Spinal cord (tissue), 10 donors: ENCODE measurements around the gene DNAJC4. TPM values are rescaled to one million over a fixed set of nuclear protein-coding genes. Genes with fewer than 3 reads are reported as not detected.

Experiments used
- DNase-seq, 6 donors: peaks; one replicate each; pipeline versions ENCODE4 v3.0.0 to v3.0.0-alpha.2; 2013 to 2015; ENCODE audit warnings: low spot score in 6 of 6, low read depth in 4 of 6
- H3K27ac ChIP-seq: one replicate; pipeline ENCODE4 v1.5.1; 2013; ENCODE audit warnings: low read depth, low read length, control low read depth
- H3K27me3 ChIP-seq: one replicate; pipeline ENCODE4 v1.6.1; 2013; ENCODE audit warnings: low read length; ENCODE audit not compliant: control insufficient read depth, insufficient read depth
- H3K36me3 ChIP-seq: one replicate; pipeline ENCODE4 v1.6.1; 2013; ENCODE audit warnings: low read length; ENCODE audit not compliant: control insufficient read depth, insufficient read depth
- H3K4me1 ChIP-seq: one replicate; pipeline ENCODE4 v1.6.1; 2013; ENCODE audit warnings: low read length; ENCODE audit not compliant: control insufficient read depth, insufficient read depth
- H3K4me3 ChIP-seq: one replicate; pipeline ENCODE4 v1.5.1; 2013; ENCODE audit warnings: low read depth, low read length, control low read depth
- H3K9me3 ChIP-seq: one replicate; pipeline ENCODE4 v1.6.1; 2013; ENCODE audit warnings: low read length; ENCODE audit not compliant: control insufficient read depth, insufficient read depth
- WGBS: methylation state at CpG from one replicate; pipeline ENCODE4 v1.1.5; 2013; ENCODE audit warnings: missing lambda C conversion rate; ENCODE audit not compliant: insufficient coverage; 5-methylcytosine and 5-hydroxymethylcytosine counted together
- polyA plus RNA-seq, 2 donors: library from polyadenylated mRNA; unstranded; fragments of 120-200 nt; gene quantifications; one replicate each; pipeline ENCODE4 v1.2.1, GENCODE V29; 2013; ENCODE audit not compliant: insufficient read length in 2 of 2
- total RNA-seq, 2 donors: library from RNA; depleted of rRNA in 1 of 2; stranded (reverse); fragments of 120-200 nt in 1 of 2; fragments of >200 nt in 1 of 2; gene quantifications; one replicate each; pipeline versions ENCODE4 v1.2.3 to v1.2.4, GENCODE V29; 2013 to 2014
- donor health status: healthy.

DNAJC4 gene
- total and polyA plus RNA-seq, 4 donors = 14.7 to 77.4 (median 44.9) TPM

DNA sequence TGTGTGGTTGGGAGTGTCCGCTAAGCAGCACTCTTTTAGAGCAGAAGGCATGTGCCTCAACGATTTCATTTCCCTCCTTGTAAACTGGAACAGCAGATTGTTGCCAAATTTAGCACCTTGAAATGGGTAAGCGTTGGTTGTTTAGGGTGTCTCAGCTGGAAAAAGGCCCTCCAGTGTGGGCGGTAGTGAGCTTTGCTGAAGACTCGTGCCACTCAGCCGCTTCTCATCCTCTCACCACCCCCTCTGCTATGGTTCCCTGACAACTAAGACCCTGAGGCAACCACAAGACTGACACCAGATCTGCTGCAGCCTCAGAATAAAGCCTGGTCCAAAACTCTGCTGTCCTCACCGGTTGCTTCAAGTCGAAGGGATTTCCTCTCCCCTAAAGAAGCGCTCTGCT, 33.7 kb upstream of the DNAJC4 start:
- no peak overlapping the region for H3K4me3 ChIP-seq
- no peak overlapping the region for H3K27ac ChIP-seq
- H3K27me3 ChIP-seq = no peaks in the 10 kb centered on the region
- peaks cover 82% of the 10 kb centered on the region for H3K36me3 ChIP-seq
- H3K4me1 ChIP-seq = no peaks in the 10 kb centered on the region
- DNase-seq = no peak
- H3K9me3 ChIP-seq = no peaks in the 10 kb centered on the region
- 91% methylated on average over 4 of the region's 9 CpGs for WGBS

DNA sequence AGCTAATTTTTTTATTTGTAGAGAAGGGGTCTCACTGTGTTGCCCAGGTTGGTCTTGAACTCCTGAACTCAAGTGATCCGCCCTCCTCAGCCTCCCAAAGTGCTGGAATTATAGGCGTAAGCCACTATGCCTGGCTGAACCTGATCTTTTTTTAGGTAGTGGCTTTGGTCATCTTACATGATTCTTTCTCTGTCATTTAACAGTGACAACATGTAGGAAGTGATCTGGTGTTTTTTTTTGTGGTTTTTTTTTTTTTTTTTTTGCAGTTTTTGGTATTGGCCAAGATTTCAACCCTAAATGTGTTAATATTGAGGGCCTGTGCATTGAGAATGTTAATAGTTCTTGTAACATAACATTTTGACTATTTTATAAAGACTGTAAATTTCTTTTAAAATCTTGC, 31.8 kb upstream of the DNAJC4 start:
- Histone ChIP-seq H3K9me3 (no peaks in the 10 kb centered on the region), H3K36me3 (peaks cover 88% of the 10 kb centered on the region), H3K4me3 (no peak overlapping the region), H3K27ac (no peak overlapping the region), H3K27me3 (no peaks in the 10 kb centered on the region), H3K4me1 (no peaks in the 10 kb centered on the region)
- DNase-seq = no peak
- no CpG with 5 or more reads among the region's 2 CpGs for WGBS

DNA sequence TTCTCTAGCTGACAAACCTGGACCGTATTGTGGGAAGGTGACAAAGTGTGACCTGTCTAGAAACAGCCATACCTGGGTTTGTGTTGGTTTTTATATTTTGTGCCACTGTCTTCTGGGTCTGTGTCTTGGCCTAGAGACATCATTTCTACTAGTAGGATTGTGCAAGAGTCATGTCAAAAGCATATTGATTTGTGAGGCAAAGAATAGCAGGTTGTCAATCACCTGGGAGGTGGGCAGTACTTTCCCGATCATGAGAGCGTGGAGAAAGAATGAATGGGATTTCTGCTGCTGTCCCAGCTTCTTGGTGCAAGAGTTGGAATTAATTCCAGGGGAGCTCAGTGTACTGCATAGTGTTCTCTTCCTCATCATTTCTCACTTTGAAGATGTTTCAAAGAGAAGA, 28.8 kb upstream of the DNAJC4 start:
- peaks cover 5% of the 10 kb centered on the region for H3K4me1 ChIP-seq
- H3K9me3 ChIP-seq = no peaks in the 10 kb centered on the region
- no peaks in the 10 kb centered on the region for H3K27me3 ChIP-seq
- H3K36me3 ChIP-seq = peaks cover 95% of the 10 kb centered on the region
- no peak overlapping the region for H3K27ac ChIP-seq
- WGBS = 100% methylated on average over 1 of the region's 3 CpGs
- H3K4me3 ChIP-seq = no peak overlapping the region
- DNase-seq = no peak

DNA sequence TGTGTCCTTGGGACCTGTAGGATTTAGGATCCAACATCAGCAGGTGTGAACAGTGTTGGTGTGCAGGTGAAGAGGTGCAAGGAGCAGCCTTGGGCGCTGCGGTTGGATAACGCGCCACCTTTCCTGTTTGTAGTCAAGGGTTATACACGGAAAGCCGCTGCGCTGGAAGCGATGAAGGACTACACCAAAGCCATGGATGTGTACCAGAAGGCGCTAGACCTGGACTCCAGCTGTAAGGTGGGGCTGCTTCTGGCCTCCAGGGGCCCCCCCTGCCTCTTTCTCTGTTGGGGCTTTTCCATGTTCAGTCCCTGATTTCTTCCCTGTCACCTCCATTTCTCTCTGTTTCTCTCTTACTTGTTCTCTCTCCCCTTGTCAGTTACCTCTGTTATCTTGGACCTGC, 27.4 kb upstream of the DNAJC4 start:
- H3K27me3 ChIP-seq = no peaks in the 10 kb centered on the region
- 94% methylated on average over 8 of the region's 9 CpGs for WGBS
- no peak overlapping the region for H3K4me3 ChIP-seq
- H3K4me1 ChIP-seq = peaks cover 10% of the 10 kb centered on the region
- H3K36me3 ChIP-seq = peaks cover 96% of the 10 kb centered on the region
- H3K9me3 ChIP-seq = no peaks in the 10 kb centered on the region
- H3K27ac ChIP-seq = no peak overlapping the region
- no peak for DNase-seq

DNA sequence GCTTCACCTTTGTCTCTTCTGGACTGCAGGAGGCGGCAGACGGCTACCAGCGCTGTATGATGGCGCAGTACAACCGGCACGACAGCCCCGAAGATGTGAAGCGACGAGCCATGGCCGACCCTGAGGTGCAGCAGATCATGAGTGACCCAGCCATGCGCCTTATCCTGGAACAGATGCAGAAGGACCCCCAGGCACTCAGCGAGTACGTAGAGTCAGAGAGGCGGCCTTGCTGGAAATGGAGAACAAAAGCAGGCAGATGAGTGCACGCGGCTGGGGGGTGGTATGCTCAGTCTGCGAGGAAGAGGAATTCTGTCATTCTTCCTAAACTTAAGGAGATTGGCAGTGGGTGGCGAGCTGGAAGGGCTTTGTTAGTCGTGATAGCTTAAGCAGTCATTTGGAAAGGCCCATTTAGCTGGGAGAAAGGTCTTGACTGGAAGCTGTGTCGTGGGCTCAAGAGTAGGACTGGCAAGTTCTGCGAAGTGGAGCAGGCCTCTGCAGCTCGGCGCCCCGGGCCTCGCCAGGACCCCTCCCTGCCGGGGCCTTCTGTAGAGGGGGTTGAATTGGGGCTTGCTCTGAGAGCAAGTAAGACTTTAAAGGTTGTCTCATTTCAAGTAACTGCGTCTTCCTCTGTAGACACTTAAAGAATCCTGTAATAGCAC, 26.8 kb upstream of the DNAJC4 start:
- no peaks in the 10 kb centered on the region for H3K27me3 ChIP-seq
- peaks cover 12% of the 10 kb centered on the region for H3K4me1 ChIP-seq
- H3K36me3 ChIP-seq = peaks cover 96% of the 10 kb centered on the region
- no peak overlapping the region for H3K27ac ChIP-seq
- no peaks in the 10 kb centered on the region for H3K9me3 ChIP-seq
- DNase-seq = no peak
- H3K4me3 ChIP-seq = no peak overlapping the region
- 85% methylated on average over 23 of the region's 27 CpGs for WGBS

DNA sequence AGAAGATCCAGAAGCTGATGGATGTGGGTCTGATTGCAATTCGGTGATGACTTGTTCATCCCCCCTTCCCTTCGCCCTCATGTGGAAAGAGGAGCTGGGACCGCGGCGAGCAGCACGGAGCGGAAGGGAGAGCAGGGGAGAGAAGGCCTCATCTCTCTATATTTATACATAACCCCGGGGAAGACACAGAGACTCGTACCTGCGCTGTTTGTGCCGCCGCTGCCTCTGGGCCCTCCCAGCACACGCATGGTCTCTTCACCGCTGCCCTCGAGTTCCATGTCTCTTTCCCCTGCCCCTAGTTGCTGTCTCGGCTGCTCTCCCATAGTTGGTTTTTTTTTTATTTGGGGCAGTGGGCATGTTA, 26.3 kb upstream of the DNAJC4 start:
- H3K4me3 ChIP-seq = no peak overlapping the region
- WGBS = 87% methylated on average over 8 of the region's 16 CpGs
- H3K27me3 ChIP-seq = no peaks in the 10 kb centered on the region
- no peak for DNase-seq
- no peak overlapping the region for H3K27ac ChIP-seq
- H3K36me3 ChIP-seq = peaks cover 96% of the 10 kb centered on the region
- no peaks in the 10 kb centered on the region for H3K9me3 ChIP-seq
- H3K4me1 ChIP-seq = peaks cover 18% of the 10 kb centered on the region

DNA sequence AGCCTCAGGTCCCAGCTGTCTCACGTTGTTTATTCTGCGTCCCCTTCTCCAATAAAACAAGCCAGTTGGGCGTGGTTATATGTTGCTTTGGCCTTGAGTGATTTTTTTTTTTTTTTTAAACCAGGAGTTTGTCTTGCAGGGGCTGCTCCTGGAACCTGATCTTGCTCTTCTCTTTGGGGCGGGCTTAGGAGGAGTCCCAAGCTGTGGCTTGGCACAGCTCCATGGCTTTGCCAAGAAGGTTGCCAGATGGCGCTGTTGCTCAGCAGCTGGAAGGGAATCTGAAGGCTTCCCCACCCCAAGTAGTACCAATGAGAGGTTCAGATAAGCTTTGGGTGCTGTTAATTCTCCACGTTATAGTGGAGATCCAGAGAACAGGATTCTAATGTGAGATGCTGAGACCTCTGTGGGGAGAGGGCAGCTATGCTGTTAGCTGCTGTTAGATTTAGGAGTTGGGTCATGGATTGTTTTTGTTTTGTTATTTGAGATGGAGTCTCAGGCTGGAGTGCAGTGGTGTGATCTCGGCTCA, 25.8 kb upstream of the DNAJC4 start:
- no peak overlapping the region for H3K27ac ChIP-seq
- H3K4me3 ChIP-seq = no peak overlapping the region
- H3K9me3 ChIP-seq = no peaks in the 10 kb centered on the region
- peaks cover 96% of the 10 kb centered on the region for H3K36me3 ChIP-seq
- peak in 5 of 6 donors; percentile 53 to 93 (median 77) for DNase-seq
- H3K4me1 ChIP-seq = peaks cover 22% of the 10 kb centered on the region
- WGBS = 8% methylated on average over 2 of the region's 7 CpGs
- no peaks in the 10 kb centered on the region for H3K27me3 ChIP-seq

DNA sequence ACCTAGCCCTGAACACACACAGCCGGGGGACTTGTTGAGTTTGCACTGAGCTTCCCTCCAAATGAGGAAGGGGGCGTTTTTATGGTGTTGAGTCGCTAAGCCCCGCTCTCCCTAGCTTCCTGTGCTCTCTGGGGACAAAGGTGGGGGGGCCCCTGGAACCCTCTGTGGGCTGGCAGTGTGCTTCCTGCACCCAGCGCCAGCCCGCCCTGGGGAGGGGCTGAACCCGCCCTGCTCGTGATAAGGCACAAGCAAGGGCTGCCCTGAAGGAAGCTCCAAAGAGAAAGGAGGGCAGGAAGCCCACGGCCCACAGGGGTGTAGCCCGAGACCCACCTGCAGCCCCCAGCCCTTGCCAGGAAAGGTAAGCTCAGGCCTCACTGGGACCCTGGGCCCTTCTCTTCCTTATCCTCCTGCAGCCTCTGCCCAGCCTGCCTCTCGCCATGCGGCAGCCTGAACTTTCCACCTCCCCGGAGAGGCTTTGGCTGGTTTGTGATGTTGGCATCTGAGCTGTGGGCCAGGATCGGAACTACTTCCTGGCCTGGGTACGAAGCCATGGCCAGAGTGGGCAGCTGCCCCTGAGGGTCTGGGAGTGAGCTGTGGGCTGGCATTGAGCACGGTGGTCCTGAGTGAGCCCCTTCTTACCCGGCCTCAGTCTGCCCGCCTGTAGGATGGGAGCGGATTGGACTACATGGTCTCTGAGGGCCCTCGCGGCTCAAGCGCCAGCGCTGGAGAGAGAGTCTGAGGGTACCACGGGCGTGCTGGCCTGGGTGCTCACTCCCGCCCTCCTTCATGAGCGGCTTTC, 23.7 kb upstream of the DNAJC4 start, which contains the start of gene FERMT3:
Gene FERMT3, plus strand, starts transcription at position 265 of the 799 bp plus-strand sequence. CDS start 644 bp downstream, outside the sequence.
- WGBS = 86% methylated on average over 23 of the region's 27 CpGs
- Histone ChIP-seq H3K36me3 (peaks cover 91% of the 10 kb centered on the region), H3K4me1 (peaks cover 23% of the 10 kb centered on the region), H3K27ac (peak within 1 kb of the TSS; percentile 75), H3K9me3 (no peaks in the 10 kb centered on the region), H3K27me3 (no peaks in the 10 kb centered on the region), H3K4me3 (no peak within 1 kb of the TSS)
- DNase-seq = no peak

DNA sequence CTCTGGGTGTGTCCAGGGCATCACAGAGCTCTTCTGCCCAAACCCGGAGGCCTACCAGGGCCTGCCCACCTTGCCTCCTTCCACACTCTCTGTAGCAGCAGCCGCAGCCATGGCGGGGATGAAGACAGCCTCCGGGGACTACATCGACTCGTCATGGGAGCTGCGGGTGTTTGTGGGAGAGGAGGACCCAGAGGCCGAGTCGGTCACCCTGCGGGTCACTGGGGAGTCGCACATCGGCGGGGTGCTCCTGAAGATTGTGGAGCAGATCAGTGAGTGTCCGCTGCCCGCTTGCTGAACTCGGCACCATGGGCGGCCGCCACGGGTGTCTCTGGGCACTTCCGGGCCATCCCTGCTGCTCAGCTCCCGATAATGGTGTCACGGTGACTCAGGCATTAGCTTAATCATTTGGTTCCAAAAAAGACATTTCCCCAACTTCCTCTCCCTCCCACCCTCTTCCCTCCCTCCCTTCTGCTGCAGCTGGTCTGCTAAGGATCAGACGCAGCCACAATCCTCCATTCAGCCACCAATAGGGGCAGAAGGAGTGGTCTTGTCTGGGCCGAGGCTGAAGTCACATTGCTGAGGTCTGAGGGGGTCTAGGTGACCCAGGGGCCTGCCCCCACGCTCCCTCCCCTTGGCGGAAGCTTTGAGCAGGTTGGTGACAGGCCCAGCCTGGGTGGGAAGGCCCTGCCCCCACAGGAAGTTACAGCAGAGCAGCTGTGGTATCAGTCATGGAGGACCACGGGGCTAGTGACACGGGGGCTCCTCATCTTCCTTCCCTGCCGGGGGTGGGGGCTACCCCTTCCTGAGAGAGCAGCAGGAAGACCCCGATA, 22.9 kb upstream of the DNAJC4 start:
- no peaks in the 10 kb centered on the region for H3K9me3 ChIP-seq
- H3K4me3 ChIP-seq = no peak overlapping the region
- H3K27ac ChIP-seq = peak overlapping the region; percentile 75
- WGBS = 71% methylated on average over 27 of the region's 30 CpGs
- peaks cover 84% of the 10 kb centered on the region for H3K36me3 ChIP-seq
- DNase-seq = no peak
- peaks cover 23% of the 10 kb centered on the region for H3K4me1 ChIP-seq
- H3K27me3 ChIP-seq = no peaks in the 10 kb centered on the region
